Stimulated activated CD8-positive, alpha-beta memory T cell treated with anti-CD3 and anti-CD28 coated beads, Interleukin-4, amount 100 ng/mL, for 24 hours (primary cell): ENCODE results near the gene PHF24.

Source experiments
- DNase-seq: peaks from one replicate; pipeline ENCODE4 v3.0.0-alpha.2; 2020; ENCODE audit warnings: low read depth

PHF24 gene

DNA sequence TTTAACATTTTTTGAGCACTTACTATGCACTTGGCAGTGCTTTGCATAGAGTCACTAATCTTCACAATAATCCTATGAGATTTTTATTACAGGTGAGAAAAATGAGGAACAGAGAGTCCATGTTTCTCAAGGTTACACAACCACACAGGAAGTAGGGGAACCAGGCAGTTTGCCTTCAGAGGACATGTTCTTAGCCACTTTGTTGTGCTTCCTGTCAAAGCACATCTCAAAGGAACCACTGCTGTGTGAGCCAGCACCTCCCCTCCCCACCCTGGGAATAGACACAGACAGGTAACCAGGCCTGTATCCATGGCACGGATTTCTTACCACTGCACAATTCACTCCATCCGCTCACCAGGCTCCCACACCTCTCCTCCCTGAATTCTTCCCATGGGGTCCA, 25.1 kb downstream of the PHF24 start:
- no peak for DNase-seq

DNA sequence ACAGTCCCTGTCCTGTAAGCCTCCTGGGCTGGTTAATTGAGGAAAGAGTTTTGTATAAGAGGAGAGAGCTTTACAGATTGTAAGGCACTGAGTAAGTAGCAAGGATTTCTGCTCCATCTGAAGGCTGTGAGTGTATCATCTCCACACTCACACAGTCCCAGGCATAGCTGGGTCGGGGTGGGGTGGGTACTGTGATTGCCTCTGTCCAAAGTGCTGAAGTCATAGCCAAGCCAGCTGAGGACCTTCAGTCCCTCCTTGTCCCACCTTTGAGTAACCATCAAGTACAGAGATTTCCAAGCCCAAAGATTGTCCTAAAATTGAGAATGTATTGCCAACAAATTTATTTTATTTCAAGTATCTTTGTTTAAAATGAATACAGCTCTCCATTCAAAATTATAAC, 26.0 kb downstream of the PHF24 start:
- DNase-seq = no peak

DNA sequence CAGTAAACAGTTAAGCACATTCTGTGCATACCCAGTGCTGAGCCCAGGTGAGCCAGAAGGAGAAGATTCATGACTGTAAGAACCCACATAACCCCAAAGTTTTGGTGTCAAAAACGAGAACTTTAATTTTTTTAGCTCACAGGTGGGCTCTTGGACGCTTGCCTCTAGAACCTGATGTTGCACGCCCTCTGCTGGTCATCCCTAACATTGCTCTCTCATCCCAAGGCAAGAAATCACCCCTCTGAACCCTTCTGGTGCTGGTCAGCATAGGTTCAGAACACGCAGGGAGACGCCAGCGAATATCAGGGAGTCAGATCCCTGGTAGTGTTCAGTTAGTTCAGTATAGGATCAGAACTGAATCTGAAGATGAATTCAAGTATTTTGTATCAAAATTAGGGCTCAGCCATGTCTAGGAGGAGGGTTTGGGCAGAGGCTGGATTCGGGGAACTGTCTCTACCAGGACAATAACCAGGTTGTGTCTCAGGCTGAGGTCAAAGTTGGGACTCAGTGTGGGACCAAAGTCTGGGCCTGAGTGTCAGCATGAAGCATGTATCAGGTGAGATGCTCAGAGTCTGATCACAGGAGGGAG, 27.3 kb downstream of the PHF24 start:
- DNase-seq = peak; percentile 48

DNA sequence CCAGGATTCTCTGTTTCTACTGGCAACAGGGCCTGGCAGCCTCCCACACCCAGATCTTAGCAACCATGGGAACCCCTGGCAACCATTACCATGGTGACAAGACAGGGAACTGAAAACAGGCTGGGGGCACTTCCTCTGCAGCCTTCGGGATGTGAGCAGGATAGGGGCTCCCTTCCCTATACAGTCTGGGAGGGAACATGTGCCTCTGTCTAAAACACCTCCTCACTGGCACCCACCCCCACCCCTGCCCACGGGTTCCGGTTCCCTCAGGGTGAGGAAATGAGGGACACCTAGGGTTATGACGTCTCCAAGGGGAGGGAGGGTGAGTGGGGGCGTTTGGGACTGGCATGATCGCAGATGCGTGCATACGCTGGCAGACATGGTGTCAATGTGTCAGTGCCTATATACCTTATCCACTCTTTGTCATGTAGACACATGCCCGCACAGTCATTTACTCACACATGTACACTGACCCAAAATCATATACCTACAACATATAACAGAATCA, 28.5 kb downstream of the PHF24 start:
- peak; percentile 30 for DNase-seq

DNA sequence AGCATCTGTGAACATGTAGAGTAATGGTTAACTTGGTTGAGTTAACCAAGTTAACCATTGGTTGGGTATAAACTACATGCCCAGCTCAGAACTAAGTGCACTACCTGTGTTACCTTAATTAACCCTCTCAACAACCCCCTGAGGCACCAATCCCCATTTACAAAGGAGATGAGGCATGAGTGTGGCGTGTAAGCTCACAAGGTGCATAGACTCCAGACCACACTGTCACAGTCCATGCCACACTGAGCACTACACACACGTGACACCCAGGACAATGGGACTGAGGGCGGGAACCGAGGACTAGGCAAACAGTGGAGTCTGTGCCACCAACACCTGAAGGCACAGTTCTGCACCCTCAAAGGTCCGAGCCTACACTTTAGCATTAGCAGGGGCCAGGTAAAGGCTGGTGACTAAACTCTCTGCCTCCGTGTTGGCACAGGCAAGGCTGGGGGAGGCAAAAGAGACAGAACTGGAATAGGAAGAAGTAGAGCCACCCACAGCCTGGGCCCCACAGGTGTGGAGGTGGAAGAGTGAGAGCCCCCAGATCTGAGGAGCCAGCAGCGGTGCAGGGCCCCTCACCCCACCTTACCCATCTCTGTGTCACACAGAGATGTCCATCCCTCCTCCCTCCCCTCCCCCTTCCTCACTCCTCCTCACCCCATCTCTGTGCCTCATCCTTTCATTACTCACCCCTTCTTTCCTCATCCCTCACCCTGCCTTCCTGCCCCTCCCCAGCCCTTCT, 29.2 kb downstream of the PHF24 start:
- DNase-seq = no peak

DNA sequence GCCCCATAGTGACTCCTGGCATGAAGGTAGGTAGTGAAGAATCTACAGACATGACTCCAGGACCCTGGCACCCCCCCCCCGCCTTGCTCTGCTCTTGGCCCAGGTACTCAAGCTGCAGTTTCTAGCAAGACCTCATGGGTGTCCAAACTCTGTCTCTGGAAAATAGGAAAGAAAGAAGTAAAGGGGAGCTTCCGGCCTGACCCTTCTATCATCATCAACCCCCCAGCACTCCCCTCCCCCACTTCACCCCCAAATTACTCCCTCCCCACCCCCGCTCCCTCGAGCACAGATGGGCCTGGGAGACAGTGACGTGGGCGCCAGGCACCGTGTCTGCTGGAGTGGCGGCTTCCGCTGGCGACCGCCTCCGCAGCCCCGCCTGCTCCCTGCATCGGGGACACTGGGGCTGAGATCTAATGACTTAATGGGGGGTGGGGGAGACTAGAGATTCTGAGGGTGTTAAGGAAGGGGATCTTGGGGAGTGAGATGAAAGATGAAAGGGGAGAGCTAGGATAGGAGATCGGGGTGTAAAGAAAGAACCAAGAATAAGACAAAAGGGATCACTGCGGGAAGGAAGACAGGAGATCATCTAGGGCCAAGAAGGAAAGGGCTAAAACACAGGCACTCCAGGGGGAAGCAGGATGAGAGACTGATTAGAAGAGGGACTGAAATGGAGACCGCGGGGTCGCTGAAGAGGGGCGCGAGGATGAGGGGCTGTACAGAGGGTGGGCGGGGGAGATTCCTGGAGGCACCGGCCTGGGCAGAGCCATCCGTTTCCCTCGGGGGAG, 30.3 kb downstream of the PHF24 start:
- no peak for DNase-seq

DNA sequence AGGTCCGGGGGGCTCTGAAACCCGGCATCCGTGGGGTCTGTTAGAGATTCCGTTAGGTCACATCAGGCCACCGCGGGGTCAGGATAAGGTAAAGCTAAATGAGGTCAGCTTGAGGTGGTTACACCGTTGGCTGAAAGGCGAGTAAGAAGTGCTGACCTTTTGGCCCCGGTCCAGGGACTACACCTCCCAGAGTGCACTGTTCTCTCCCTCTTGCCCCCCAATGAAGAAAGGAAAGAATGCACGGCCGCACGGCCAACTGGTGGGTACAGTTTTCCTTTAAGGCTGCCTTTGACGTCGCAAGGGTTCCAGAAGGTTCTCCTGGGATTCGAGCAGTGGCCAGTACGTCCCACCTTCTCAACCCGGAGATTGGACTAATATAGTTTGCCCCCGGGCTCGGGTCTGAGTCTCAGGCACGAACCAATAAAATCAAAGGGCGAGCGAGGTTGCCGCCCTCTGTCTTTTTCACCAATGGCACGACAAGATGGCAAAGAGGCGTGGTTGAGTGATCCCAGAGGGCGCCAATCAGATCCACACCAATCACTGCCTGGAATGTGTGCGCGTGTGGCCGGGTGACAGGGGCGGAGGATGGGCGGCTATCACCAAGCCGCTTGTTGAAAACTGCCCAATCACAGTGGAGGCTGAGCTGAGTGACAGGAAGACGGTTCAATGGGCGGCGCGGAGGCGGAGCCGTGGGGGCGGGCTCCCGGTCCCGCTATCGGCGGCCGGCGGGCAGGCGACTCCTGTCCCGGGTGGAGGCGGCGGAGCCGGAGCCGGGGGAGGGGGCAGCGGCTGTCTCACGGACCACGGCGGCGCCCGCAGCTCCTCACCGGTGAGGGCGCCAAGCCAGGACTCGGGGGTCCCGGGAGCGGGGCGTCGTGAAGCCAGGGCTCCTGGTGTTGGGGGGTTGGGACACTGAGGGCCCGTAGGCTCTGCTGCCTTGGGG, 31.2 kb downstream of the PHF24 start, which contains the start of gene DNAJB5:
TSS of gene DNAJB5 (plus strand) at position 743 of the 943 bp plus-strand sequence. CDS start 886 bp downstream, outside the sequence.
- peak; percentile 90 for DNase-seq

GRCh38 chr9:34989946-34990635, 32.0 kb downstream of the PHF24 start:
- DNase-seq = no peak

DNA sequence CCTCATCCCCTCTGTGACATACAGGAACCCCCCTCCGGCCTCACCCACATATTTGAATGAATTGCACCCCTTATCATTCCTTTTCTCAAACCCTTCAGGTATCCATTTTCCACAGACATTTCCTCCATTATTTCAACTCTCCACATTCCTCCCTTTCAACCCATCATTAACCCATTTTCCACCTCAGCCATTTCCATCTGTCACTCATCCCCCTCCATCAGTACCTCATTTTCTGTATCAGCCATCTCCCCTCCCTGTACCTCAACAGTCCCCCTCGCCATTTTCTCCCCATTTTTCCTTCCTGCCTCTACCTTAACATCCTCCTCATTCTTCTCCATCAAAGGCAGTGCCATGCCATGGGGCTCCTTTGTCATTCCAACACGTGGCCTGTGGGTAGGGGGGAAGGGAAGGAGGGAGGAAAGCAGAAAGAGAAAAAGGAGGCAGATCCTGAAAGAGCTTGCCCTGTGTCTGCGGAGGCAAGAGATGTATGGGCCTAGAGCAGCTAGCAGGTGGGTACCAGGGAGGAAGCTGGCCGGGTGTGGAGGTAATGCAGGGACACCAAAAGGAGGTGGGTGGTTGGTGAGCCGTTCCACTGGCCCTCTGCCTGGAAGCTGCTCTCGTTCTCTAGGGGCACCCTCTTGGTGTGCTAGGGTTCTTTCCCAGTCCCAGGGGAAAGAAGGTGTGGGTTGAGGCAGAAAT, 33.0 kb downstream of the PHF24 start:
- DNase-seq = no peak

DNA sequence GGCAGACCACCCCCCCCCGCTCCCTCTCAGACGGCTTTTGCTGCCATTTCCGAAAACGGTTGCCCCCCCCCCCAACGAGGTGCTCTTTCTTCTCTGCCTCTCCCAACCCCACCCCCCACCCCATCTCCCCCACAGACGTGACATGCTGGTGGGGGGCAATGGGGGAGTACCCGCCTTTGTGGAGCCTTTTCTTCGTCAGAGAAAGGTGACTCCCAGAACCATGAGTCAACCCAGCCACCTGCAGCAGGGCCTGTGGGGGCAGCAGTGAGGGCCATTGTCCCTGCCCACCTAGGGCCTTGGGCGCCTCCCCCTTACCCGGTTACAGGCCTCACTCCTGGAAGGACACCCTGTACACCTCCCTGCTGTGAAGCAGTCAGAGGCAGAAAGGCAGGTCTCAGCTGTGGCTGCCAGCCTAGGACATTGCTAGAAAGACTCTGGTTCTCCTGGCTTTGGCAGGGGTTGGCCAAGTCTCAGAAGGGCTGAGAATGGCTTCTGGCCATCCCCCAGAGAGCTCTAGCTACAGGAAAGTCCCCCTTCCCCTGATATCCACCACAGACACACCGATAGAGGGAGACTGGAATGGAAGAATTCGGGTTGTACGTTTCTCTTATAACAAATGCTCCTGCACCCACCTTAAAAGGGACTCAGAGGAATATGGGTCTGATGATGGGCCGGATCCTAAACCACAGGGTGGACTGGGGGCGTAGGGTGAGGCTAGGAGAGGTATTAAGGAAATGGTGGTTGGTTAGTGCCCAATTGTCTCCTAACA, 33.7 kb downstream of the PHF24 start:
- DNase-seq = no peak

DNA sequence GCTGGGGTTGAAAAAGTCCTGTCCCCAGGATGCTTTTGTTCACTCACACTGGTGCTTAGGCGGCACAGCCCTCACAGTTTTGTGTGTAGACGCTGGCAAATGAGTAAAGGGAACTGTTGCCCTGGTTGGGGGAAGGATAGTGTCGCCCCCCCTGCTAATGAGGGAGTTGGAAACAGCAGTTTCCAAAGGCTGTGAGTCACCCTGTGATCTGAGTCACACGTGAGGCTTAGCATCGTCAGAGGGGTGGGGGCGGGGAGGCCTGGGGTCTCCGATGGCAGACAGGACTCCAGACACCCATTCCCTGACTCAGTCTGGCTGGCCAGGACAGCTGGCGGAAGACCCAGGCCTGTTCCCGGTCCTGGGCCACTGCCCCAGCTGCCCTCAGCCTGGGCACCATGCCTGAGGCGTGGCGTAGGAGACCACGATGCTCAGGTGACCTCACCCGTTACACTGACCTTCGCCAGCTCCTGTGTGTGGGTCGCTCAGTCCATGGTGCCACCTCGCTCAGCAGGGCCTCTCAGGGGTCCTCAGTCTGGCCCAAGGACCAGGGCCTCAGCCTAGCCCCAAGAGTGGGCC, 34.4 kb downstream of the PHF24 start:
- DNase-seq = peak; percentile 44

DNA sequence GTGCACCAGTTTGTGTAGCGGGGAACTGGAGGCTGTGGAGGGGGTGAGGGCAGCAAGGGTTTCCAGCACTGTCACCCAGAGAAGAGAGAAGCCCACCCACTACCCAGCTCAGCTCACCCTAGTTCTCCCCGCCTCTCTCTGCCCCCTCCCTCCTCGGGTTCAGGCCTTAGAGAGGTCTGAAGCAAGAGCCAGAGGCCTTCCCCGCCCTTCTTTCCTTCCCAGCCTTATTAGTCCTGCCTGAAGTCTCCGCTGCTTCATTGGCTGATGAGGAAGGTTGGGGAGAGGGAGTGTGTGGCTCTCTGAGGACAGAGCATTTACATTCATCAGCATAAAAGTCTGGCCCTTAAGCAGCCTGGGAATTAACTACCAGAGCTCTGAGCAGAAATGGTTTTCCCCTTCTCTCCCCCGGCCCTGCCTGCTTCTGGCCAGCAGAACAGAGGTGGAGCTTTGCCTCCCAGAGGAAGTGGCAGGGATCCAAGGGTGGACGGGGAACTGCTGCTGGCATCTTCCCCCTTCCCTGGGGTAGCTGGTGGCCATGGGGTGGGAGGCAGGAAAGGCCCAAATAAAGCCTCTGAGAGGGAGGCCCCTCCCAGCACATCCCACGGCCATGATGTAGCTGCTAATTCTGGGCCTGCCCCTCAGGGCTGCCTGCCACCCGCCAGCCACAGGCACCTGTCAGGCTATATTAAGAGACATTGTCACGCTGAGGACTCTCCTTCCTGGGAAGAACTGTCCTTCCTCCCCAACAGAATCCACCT, 35.6 kb downstream of the PHF24 start:
- DNase-seq = no peak

DNA sequence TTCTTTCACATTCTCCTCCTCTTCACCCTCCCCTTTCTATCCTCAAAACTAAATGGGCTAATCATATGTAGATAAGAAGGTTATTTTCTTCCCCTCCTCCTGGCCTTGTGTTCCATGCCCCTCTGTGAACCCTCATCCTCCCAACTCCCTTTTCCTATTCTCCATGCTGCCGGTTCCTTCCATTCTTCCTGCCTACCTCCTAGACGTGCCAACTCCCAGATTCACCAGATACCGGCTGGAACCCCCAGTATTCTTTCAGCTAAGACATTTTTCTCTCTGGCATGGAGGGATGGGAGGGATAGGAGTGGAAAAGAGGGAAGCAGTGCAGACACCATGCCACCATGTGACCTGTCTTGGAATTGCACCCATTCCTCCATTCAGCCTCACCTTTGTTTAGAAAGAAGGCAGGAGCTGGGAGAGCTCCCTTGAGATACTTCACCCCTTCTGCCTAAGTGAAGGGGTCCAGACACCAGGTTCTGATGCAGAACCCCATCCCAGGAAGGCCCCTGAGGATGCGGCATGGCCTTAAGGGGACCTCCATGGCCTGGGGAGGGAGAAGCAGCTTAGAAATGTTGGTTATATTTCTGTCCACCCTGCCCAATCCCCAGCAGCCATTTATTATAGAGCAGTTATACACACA, 36.3 kb downstream of the PHF24 start:
- no peak for DNase-seq

DNA sequence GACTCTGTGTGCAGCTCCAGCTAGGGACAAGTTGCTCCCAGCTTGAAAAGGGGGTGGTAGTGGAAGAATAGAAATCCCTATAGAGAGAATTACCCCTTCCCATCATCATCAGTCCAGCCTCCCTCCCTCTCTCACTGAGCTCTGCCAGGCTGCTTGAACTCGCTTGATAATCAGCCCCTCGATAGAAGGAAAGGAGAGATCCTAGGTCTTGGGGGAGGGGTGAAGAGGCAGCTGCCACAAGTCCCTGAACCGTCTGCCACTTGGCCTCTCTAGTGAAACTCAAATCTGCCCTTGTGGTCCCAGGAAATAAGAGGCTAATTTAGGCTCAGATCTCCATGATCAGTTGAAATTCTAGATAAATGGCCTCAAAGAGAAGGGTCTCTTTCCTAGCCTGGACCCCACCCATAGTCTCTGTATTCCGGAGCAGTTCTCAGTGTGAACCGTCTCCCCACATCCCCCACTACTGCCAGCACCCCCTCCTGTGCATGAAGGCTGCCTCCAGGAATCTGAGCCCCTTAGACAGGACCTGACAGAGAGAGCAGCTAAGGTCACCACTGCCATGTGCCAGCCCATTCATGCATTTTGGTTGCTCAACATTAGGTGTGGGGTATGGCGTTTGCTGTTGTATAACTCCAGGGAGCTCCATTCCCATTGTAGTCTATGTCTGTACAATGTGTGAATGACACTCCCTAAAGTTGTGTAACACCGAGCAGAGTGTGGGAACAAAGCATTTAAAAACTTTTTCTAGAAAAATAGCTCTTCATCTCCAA, 37.0 kb downstream of the PHF24 start:
- DNase-seq = no peak

DNA sequence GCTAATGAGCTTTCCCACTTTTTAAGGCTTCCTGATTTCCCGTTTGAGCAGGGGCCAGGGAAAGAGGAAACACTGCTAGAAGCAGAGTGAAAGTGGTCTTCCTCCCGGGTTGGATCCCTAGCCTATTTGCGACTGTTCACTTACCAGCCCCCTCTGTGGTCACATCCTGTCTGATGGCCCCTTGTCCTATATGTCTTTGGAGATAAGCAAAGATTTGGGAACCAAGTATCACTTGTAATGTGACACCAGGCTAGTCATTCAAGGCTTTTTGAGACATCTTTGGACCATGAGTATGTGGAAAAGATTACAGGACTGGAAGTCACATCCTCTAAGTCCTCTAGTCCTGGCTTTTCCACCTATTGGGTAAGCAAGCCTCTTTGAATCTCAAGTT, 37.6 kb downstream of the PHF24 start:
- DNase-seq = no peak

DNA sequence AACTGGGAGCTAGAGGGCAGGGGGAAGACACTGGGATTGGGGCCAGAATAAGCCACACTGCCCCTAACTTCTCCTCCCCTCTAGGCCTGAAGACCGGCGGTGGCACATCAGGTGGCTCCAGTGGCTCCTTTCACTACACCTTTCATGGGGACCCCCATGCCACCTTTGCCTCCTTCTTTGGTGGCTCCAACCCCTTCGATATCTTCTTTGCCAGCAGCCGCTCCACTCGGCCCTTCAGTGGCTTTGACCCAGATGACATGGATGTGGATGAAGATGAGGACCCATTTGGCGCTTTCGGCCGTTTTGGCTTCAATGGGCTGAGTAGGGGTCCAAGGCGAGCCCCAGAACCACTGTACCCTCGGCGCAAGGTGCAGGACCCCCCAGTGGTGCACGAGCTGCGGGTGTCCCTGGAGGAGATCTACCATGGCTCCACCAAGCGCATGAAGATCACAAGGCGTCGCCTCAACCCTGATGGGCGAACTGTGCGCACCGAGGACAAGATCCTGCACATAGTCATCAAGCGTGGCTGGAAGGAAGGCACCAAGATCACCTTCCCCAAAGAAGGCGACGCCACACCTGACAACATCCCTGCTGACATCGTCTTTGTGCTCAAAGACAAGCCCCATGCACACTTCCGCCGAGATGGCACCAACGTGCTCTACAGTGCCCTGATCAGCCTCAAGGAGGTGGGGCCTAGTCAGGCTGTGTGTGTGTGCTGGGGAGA, 38.3 kb downstream of the PHF24 start:
- DNase-seq = no peak

- no peak for DNase-seq
Observed at GRCh38 chr9:34996905-34997279, 38.8 kb downstream of the PHF24 start.
